NOMO-1 treated with dmso at 0.1 percent for 144 hours (cell line): ENCODE data around the gene PRKCZ.

Experiments used
- DNase-seq: peaks from one replicate; lab custom pipeline; 2025; ENCODE audit not compliant: unreplicated experiment; lab: John Stamatoyannopoulos, UW

PRKCZ gene

GRCh38 chr1:2224631-2225428 lies 174.6 kb downstream of the PRKCZ start:
- DNase-seq, result no peak

GRCh38 chr1:2226525-2227345 lies 176.5 kb downstream of the PRKCZ start:
- DNase-seq, result no peak

GRCh38 chr1:2227346-2228156 lies 177.3 kb downstream of the PRKCZ start:
- peak; percentile 97 for DNase-seq

GRCh38 chr1:2228157-2228594 lies 178.0 kb downstream of the PRKCZ start, which contains the start of gene SKI:
TSS of gene SKI (plus strand) at chr1:2228319. CDS start at chr1:2228767, 448 bp downstream.
- DNase-seq, result no peak

- no peak for DNase-seq
Observed at GRCh38 chr1:2228694-2229036, 178.5 kb downstream of the PRKCZ start.

- DNase-seq, result peak; percentile 39
Observed at GRCh38 chr1:2229037-2229864, 179.0 kb downstream of the PRKCZ start.

GRCh38 chr1:2229911-2230731 lies 179.9 kb downstream of the PRKCZ start:
- DNase-seq, result no peak

GRCh38 chr1:2230781-2231531 lies 180.7 kb downstream of the PRKCZ start:
- DNase-seq, result no peak

- peak; percentile 37 for DNase-seq
Observed at GRCh38 chr1:2231532-2232254, 181.5 kb downstream of the PRKCZ start.

GRCh38 chr1:2232255-2232915 lies 182.2 kb downstream of the PRKCZ start:
- no peak for DNase-seq

- DNase-seq, result no peak
Observed at GRCh38 chr1:2232916-2233438, 182.8 kb downstream of the PRKCZ start.

- no peak for DNase-seq
Observed at GRCh38 chr1:2233468-2233867, 183.3 kb downstream of the PRKCZ start.

- DNase-seq, result peak; percentile 96
Observed at GRCh38 chr1:2233997-2234761, 184.0 kb downstream of the PRKCZ start.

GRCh38 chr1:2234762-2235113 lies 184.5 kb downstream of the PRKCZ start:
- DNase-seq, result peak; percentile 72
